B cell (primary cell): ENCODE data around the gene PPT1. TPM values are rescaled to one million over a fixed set of nuclear protein-coding genes. Genes with fewer than 3 reads are reported as not detected.

ENCODE experiments used
- ATAC-seq: fragments of 200-7000 bp; cut with Tn5 transposase; one replicate; pipeline ENCODE4 v1.10.0; 2021; ENCODE audit warnings: low read depth, mild to moderate bottlenecking, moderate number of reproducible peaks, moderate library complexity
- CTCF ChIA-PET: fragments of 350-600 bp; sonication (Branson Sonifier 250); formaldehyde crosslinking; loops from one replicate; lab custom pipeline; 2021; ENCODE audit warnings: antibody characterized with exemption, inconsistent platforms; lab: Charles Lee
- POLR2A ChIA-PET: fragments of 350-600 bp; sonication (Branson Sonifier 250); formaldehyde crosslinking; loops from one replicate; lab custom pipeline; 2021; ENCODE audit warnings: antibody characterized with exemption; lab: Charles Lee
- DNase-seq: peaks from one replicate; pipeline ENCODE4 v3.0.0; 2013
- H2AFZ ChIP-seq: 2 replicates; pipeline ENCODE4 v1.6.1; 2012; ENCODE audit warnings: mild to moderate bottlenecking, low read depth, low read length; ENCODE audit not compliant: insufficient read depth, poor library complexity, severe bottlenecking
- H3K27ac ChIP-seq, 2 donors: 1 replicate in 1 of 2; 2 replicates in 1 of 2; pipeline ENCODE4 v1.5.1; 2012 to 2013; ENCODE audit warnings: low read length in 2 of 2, mild to moderate bottlenecking in 2 of 2, moderate library complexity in 1 of 2
- H3K27me3 ChIP-seq, 4 experiments: fragments of 200-600 bp in 1 of 4; sonication (generic) in 1 of 4; replicated peaks in 1 of 4; 1 replicate in 2 of 4; 2 replicates in 2 of 4; pipeline versions ENCODE4 v1.6.1 to v1.7.0; 2013 to 2016; ENCODE audit warnings: low read length in 3 of 4, mild to moderate bottlenecking in 2 of 4, mixed read lengths in 1 of 4, moderate library complexity in 1 of 4; ENCODE audit not compliant: insufficient read depth in 4 of 4, control insufficient read depth in 3 of 4; ENCODE audit errors: control extremely low read depth in 1 of 4
- H3K36me3 ChIP-seq, 2 experiments: replicated peaks in 1 of 2; 1 replicate in 1 of 2; 2 replicates in 1 of 2; pipeline versions ENCODE4 v1.6.1 to v1.7.1; 2013; ENCODE audit warnings: low read length in 1 of 2; ENCODE audit not compliant: insufficient read depth in 2 of 2, control insufficient read depth in 1 of 2; ENCODE audit errors: control extremely low read depth in 1 of 2, extremely low read depth in 1 of 2
- H3K4me1 ChIP-seq, 2 donors: fragments of 200-600 bp in 1 of 2; sonication (generic) in 1 of 2; 1 replicate in 1 of 2; 2 replicates in 1 of 2; pipeline versions ENCODE4 v1.5.1 to v1.6.1; 2013 to 2017; ENCODE audit warnings: low read length in 2 of 2; ENCODE audit not compliant: control insufficient read depth in 2 of 2, insufficient read depth in 2 of 2
- H3K4me2 ChIP-seq: replicated peaks from 2 replicates; pipeline ENCODE3; 2012; ENCODE audit warnings: mild to moderate bottlenecking, low read depth, low read length; ENCODE audit not compliant: poor library complexity, severe bottlenecking
- H3K4me3 ChIP-seq, 5 experiments: fragments of 200-600 bp in 1 of 5; sonication (generic) in 1 of 5; 1 replicate in 3 of 5; 2 replicates in 2 of 5; pipeline versions ENCODE4 v1.5.1 to v1.7.0; 2011 to 2016; ENCODE audit warnings: low read length in 4 of 5, mild to moderate bottlenecking in 4 of 5, low read depth in 2 of 5, control low read depth in 1 of 5, moderate library complexity in 1 of 5; ENCODE audit not compliant: insufficient read depth in 1 of 5; ENCODE audit errors: control extremely low read depth in 1 of 5, extremely low read depth in 1 of 5
- H3K79me2 ChIP-seq: fragments of 200-600 bp; sonication (generic); one replicate; pipeline ENCODE4 v1.6.0; 2016; ENCODE audit warnings: low read length; ENCODE audit not compliant: control insufficient read depth, insufficient read depth
- H3K9ac ChIP-seq: fragments of 200-600 bp; sonication (generic); 2 replicates; pipeline ENCODE4 v1.6.1; 2017; ENCODE audit warnings: mild to moderate bottlenecking, low read length, moderate library complexity
- H3K9me3 ChIP-seq, 3 donors: one replicate each; pipeline versions ENCODE4 v1.6.1 to v1.7.1; 2013; ENCODE audit warnings: low read length in 2 of 3; ENCODE audit not compliant: control insufficient read depth in 2 of 3, insufficient read depth in 1 of 3; ENCODE audit errors: control extremely low read depth in 1 of 3
- H4K20me1 ChIP-seq: 2 replicates; pipeline ENCODE4 v1.6.0; 2012; ENCODE audit warnings: mild to moderate bottlenecking, low read length; ENCODE audit not compliant: insufficient read depth, control insufficient read depth, poor library complexity, severe bottlenecking
- H3K27ac Mint-ChIP-seq: one replicate; pipeline ENCODE4 v1.8.0; 2021; ENCODE audit warnings: mixed read lengths
- H3K27me3 Mint-ChIP-seq: one replicate; pipeline ENCODE4 v1.8.0; 2021; ENCODE audit warnings: mixed read lengths
- H3K4me1 Mint-ChIP-seq: one replicate; pipeline ENCODE4 v1.8.0; 2021; ENCODE audit warnings: mixed read lengths
- H3K4me3 Mint-ChIP-seq: one replicate; pipeline ENCODE4 v1.8.0; 2021; ENCODE audit warnings: mixed read lengths
- H3K9me3 Mint-ChIP-seq: one replicate; pipeline ENCODE4 v1.8.0; 2022; ENCODE audit warnings: mixed read lengths; ENCODE audit not compliant: insufficient read depth
- CTCF ChIP-seq: fragments of 200-600 bp; IDR thresholded peaks from one replicate; pipeline ENCODE4 v1.8.0; 2022; ENCODE audit warnings: antibody characterized with exemption, mild to moderate bottlenecking
- EZH2 ChIP-seq: IDR thresholded peaks from 2 replicates; pipeline ENCODE4 v1.6.1; 2012; ENCODE audit warnings: borderline replicate concordance, low read depth, mild to moderate bottlenecking, moderate library complexity, low read length; ENCODE audit not compliant: insufficient read depth, poor library complexity, severe bottlenecking
- WGBS: methylation state at CpG from one replicate; pipeline ENCODE4 v1.1.5; 2013; ENCODE audit warnings: missing lambda C conversion rate; ENCODE audit not compliant: insufficient coverage; 5-methylcytosine and 5-hydroxymethylcytosine counted together
- intact Hi-C: fragments of 100-400 bp; cut with micrococcal nuclease; formaldehyde crosslinking; loops from one replicate; pipeline ENCODE4 v1.10.0; 2022
- polyA plus RNA-seq: library from polyadenylated mRNA; depleted of rRNA; stranded (reverse); fragments of >200 nt; gene quantifications from 2 replicates; pipeline ENCODE4 v1.2.3, GENCODE V29; 2012
- total RNA-seq, 2 donors: library from RNA; stranded (reverse); fragments of 120-200 nt in 1 of 2; gene quantifications; 1 replicate in 1 of 2; 2 replicates in 1 of 2; pipeline versions ENCODE4 v1.2.3 to v1.2.4, GENCODE V29; 2013 to 2022

PPT1 gene
- total and polyA plus RNA-seq, 2 donors (not counting 1 experiment from before 2014, with no cell fraction given), result 10.4 to 38.2 TPM

- Mint-ChIP-seq H3K27ac (peak overlapping the region; percentile 63), H3K4me3 (no peak overlapping the region), H3K9me3 (no peaks in the 10 kb centered on the region), H3K4me1 (peaks cover 17% of the 10 kb centered on the region), H3K27me3 (no peaks in the 10 kb centered on the region)
- Histone ChIP-seq H3K9me3 (no peaks in the 10 kb centered on the region), H3K4me2 (peak overlapping the region; percentile 60), H4K20me1 (peaks cover 4% of the 10 kb centered on the region), H3K4me1 (peaks cover 10 to 21% of the 10 kb centered on the region in 2 donors), H3K27me3 (no peaks in the 10 kb centered on the region), H3K36me3 (peaks cover 2 to 57% of the 10 kb centered on the region in 2 experiments), H3K27ac (peak overlapping the region in 1 of 2 donors; percentile 75), H2AFZ (no peak overlapping the region), H3K9ac (peak overlapping the region; percentile 25), H3K79me2 (peaks cover 8% of the 10 kb centered on the region), H3K4me3 (no peak overlapping the region)
- DNase-seq (peak; percentile 35), ATAC-seq (no peak)
- POLR2A ChIA-PET, result no interaction called here
- CTCF ChIA-PET, result interaction anchor here (1.0 to 13.3 kb wide), 7 partner anchors 9 to 329 kb away, joined by 3 to 111 read pairs (median 6); no protein-coding TSS in a partner anchor
- WGBS, result no CpG with 5 or more reads among the region's 4 CpGs
- intact Hi-C loops, result no loop called here
- TF ChIP-seq CTCF (no peak), EZH2 (no peak)
Measured at GRCh38 chr1:40075266-40075665, 21.8 kb downstream of the PPT1 start.

GRCh38 chr1:40073062-40073461 lies 24.0 kb downstream of the PPT1 start:
- DNase-seq, result no peak
- WGBS, result 86% methylated on average over 4 of the region's 4 CpGs
- TF ChIP-seq EZH2, result no peak
- TF ChIP-seq CTCF, result no peak
- Histone ChIP-seq H2AFZ (no peak overlapping the region), H4K20me1 (peaks cover 4% of the 10 kb centered on the region), H3K27ac (peak overlapping the region in 1 of 2 donors; percentile 55), H3K36me3 (peaks cover 2 to 73% of the 10 kb centered on the region in 2 experiments), H3K4me3 (no peak overlapping the region), H3K27me3 (no peaks in the 10 kb centered on the region), H3K4me1 (peaks cover 10 to 13% of the 10 kb centered on the region in 2 donors), H3K79me2 (peaks cover 4% of the 10 kb centered on the region), H3K4me2 (no peak overlapping the region), H3K9me3 (no peaks in the 10 kb centered on the region), H3K9ac (no peak overlapping the region)
- H3K27ac Mint-ChIP-seq, result peak overlapping the region; percentile 50
- intact Hi-C loops, result no loop called here
- no peak overlapping the region for H3K4me3 Mint-ChIP-seq
- H3K9me3 Mint-ChIP-seq, result no peaks in the 10 kb centered on the region
- no peak for ATAC-seq
- CTCF ChIA-PET, result interaction anchor here (1.0 kb wide), 2 partner anchors 11 to 263 kb away, joined by 3 to 4 read pairs; no protein-coding TSS in a partner anchor
- H3K4me1 Mint-ChIP-seq, result peaks cover 11% of the 10 kb centered on the region
- no peaks in the 10 kb centered on the region for H3K27me3 Mint-ChIP-seq
- POLR2A ChIA-PET, result no interaction called here
